GM18858 (cell line): ENCODE data around the gene ZNF724.
"Not testable (repeated sequence)": the region's sequence is repeated elsewhere in the genome, so short reads cannot be mapped to it uniquely, and the experiment has no call there.

Experiments
- ATAC-seq: cut with Tn5 transposase; IDR thresholded peaks from one replicate; pipeline ENCODE4 v1.9.1; 2021; ENCODE audit not compliant: unreplicated experiment

The ZNF724 gene

GRCh38 chr19:23253256-23253655, 3.1 kb upstream of the ZNF724 start:
- ATAC-seq = not testable (repeated sequence)

- no peak for ATAC-seq
These were observed 8.8 kb downstream of the ZNF724 start for GRCh38 chr19:23241419-23241818.

DNA sequence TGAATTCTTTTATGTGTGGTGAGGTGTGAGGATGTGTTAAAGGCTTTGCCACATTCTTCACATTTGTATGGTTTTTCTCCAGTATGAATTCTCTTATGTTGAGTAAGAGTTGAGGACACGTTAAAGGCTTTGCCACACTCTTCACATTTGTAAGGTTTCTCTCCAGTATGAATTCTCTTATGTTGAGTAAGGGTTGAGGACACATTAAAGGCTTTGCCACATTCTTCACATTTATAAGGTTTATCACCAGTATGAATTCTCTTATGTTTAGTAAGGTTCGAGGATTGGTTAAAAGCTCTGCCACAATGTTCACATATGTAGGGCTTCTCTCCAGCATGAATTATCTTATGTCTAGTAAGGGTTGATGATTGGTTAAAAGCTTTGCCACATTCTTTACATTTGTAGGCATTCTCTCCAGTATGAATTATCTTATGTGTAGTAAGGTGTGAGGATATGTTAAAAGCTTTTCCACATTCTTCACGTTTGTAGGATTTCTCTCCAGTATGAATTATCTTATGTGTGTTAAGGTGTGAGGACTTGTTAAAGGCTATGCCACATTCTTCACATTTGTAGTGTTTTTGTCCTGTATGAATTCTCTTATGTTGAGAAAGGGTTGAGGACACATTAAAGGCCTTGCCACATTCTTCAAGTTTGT, 27.1 kb downstream of the ZNF724 start:
- no peak for ATAC-seq

GRCh38 chr19:23203841-23204344, 46.3 kb downstream of the ZNF724 start:
- ATAC-seq = no peak

- ATAC-seq = no peak
These were observed 59.9 kb downstream of the ZNF724 start for GRCh38 chr19:23190341-23190740.

DNA sequence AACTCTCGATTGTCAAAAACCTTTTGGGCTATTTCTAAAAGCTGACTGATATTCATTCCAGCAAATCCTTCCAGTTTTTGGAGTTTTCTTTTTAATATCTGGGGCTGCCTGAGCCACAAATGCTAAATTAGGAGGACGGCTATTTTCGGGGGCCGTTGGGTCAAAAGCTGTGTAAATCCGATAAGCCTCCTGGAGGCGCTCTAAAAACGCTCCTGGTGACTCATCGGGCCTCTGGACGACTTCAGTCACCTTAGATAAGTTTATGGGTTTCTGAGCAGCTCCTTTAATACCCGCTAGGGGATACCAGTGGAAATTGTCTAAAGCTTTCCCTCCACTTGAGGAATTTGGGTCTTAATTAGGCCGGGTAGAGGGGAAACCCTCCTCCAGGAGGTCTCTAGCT, 66.9 kb downstream of the ZNF724 start:
- ATAC-seq = no peak
